Caki2 (cell line): ENCODE results near the gene C14orf39. TPM values are rescaled to one million over a fixed set of nuclear protein-coding genes. Genes with fewer than 3 reads are reported as not detected.

Experiments
- DNase-seq: peaks from one replicate; pipeline ENCODE4 v3.0.0-alpha.2; 2015; ENCODE audit warnings: low read depth
- in situ Hi-C: cut with HindIII; loops from 2 replicates; pipeline ENCODE4 v1.10.0; 2016; ENCODE audit warnings: low sequenced_read_pairs, low pct_unique_long_range_greater_than_20kb, mixed read lengths
- total RNA-seq: library from RNA; depleted of rRNA; stranded (reverse); fragments of >200 nt; shearing (Covaris generic); gene quantifications from 2 replicates; pipeline ENCODE4 v1.2.3, GENCODE V29; 2014; ENCODE audit warnings: low replicate concordance; rRNA removed

The C14orf39 gene
- total RNA-seq: not detected in 2 replicates

- in situ Hi-C loops: no loop called here
- DNase-seq: no peak
Observed at GRCh38 chr14:60485598-60486251, at the start of gene C14orf39. C14orf39 (minus strand) TSS chr14:60486063; CDS start chr14:60485078, 985 bp downstream.

GRCh38 chr14:60532442-60532841 lies 46.6 kb upstream of the C14orf39 start:
- DNase-seq: no peak
- in situ Hi-C loops: no loop called here

- no peak for DNase-seq
- in situ Hi-C loops: no loop called here
Observed at GRCh38 chr14:60515511-60516289, 29.8 kb upstream of the C14orf39 start.

GRCh38 chr14:60514741-60515491 lies 29.1 kb upstream of the C14orf39 start:
- in situ Hi-C loops: no loop called here
- peak; percentile 73 for DNase-seq

- no peak for DNase-seq
- in situ Hi-C loops: no loop called here
Observed at GRCh38 chr14:60514378-60514740, 28.5 kb upstream of the C14orf39 start.

- in situ Hi-C loops: no loop called here
- no peak for DNase-seq
Observed at GRCh38 chr14:60512973-60513571, 27.2 kb upstream of the C14orf39 start.

- in situ Hi-C loops: no loop called here
- no peak for DNase-seq
Observed at GRCh38 chr14:60512126-60512525, 26.3 kb upstream of the C14orf39 start.

GRCh38 chr14:60510951-60511599 lies 25.2 kb upstream of the C14orf39 start:
- DNase-seq: no peak
- in situ Hi-C loops: no loop called here

GRCh38 chr14:60510254-60510950 lies 24.5 kb upstream of the C14orf39 start:
- in situ Hi-C loops: no loop called here
- no peak for DNase-seq

GRCh38 chr14:60509438-60510253 lies 23.8 kb upstream of the C14orf39 start:
- no peak for DNase-seq
- in situ Hi-C loops: no loop called here

- DNase-seq: no peak
- in situ Hi-C loops: no loop called here
Observed at GRCh38 chr14:60508707-60509437, 23.0 kb upstream of the C14orf39 start, which contains the start of gene SIX6. SIX6 (plus strand) TSS chr14:60509146; CDS start chr14:60509399, 253 bp downstream.

- no peak for DNase-seq
- in situ Hi-C loops: no loop called here
Observed at GRCh38 chr14:60508363-60508706, 22.5 kb upstream of the C14orf39 start.

GRCh38 chr14:60506985-60507829 lies 21.3 kb upstream of the C14orf39 start:
- DNase-seq: no peak
- in situ Hi-C loops: no loop called here

- no peak for DNase-seq
- in situ Hi-C loops: no loop called here
Observed at GRCh38 chr14:60506462-60506984, 20.7 kb upstream of the C14orf39 start.

GRCh38 chr14:60506010-60506409 lies 20.1 kb upstream of the C14orf39 start:
- in situ Hi-C loops: no loop called here
- no peak for DNase-seq
